Hepatocyte (in vitro differentiated cells): ENCODE results near the gene PRRT4. TPM values are rescaled to one million over a fixed set of nuclear protein-coding genes. Genes with fewer than 3 reads are reported as not detected.

ENCODE experiments used
- DNase-seq: peaks from one replicate; pipeline ENCODE4 v3.0.0-alpha.2; 2016; ENCODE audit warnings: low spot score
- H2AFZ ChIP-seq: fragments of 200-600 bp; sonication (generic); 2 replicates; pipeline ENCODE4 v1.6.0; 2016; ENCODE audit warnings: antibody characterized with exemption, mild to moderate bottlenecking
- H3K27ac ChIP-seq: fragments of 200-600 bp; sonication (generic); 2 replicates; pipeline ENCODE4 v1.5.1; 2016; ENCODE audit warnings: mild to moderate bottlenecking
- H3K27me3 ChIP-seq: fragments of 200-600 bp; sonication (generic); 2 replicates; pipeline ENCODE4 v1.6.1; 2016
- H3K36me3 ChIP-seq: fragments of 200-600 bp; sonication (generic); replicated peaks from 2 replicates; pipeline ENCODE4 v1.5.1; 2016; ENCODE audit warnings: low read depth; ENCODE audit not compliant: insufficient read depth
- H3K4me1 ChIP-seq: fragments of 200-600 bp; sonication (generic); 2 replicates; pipeline ENCODE4 v1.5.1; 2016; ENCODE audit warnings: mild to moderate bottlenecking, moderate library complexity; ENCODE audit not compliant: insufficient read depth
- H3K4me2 ChIP-seq: fragments of 200-600 bp; sonication (generic); 2 replicates; pipeline ENCODE4 v1.6.0; 2016
- H3K4me3 ChIP-seq: fragments of 200-600 bp; sonication (generic); 2 replicates; pipeline ENCODE4 v1.5.1; 2016; ENCODE audit warnings: mild to moderate bottlenecking
- H3K79me2 ChIP-seq: fragments of 200-600 bp; sonication (generic); 2 replicates; pipeline ENCODE4 v1.6.0; 2017; ENCODE audit warnings: mild to moderate bottlenecking
- H3K9me2 ChIP-seq: fragments of 200-600 bp; sonication (generic); replicated peaks from 2 replicates; pipeline ENCODE4 v1.6.0; 2017; ENCODE audit warnings: mild to moderate bottlenecking; ENCODE audit not compliant: insufficient read depth
- H3K9me3 ChIP-seq: fragments of 200-600 bp; sonication (generic); 2 replicates; pipeline ENCODE4 v1.5.1; 2016; ENCODE audit warnings: low read depth, mild to moderate bottlenecking
- H4K20me1 ChIP-seq: fragments of 200-600 bp; sonication (generic); 2 replicates; pipeline ENCODE4 v1.6.0; 2016; ENCODE audit warnings: mild to moderate bottlenecking; ENCODE audit not compliant: insufficient read depth, poor library complexity, severe bottlenecking
- CTCF ChIP-seq: fragments of 200-600 bp; sonication (generic); IDR thresholded peaks from 2 replicates; pipeline ENCODE4 v1.5.1; 2016; ENCODE audit warnings: antibody characterized with exemption, mild to moderate bottlenecking; ENCODE audit not compliant: poor library complexity
- EZH2 ChIP-seq: fragments of 200-600 bp; sonication (generic); IDR thresholded peaks from 2 replicates; pipeline ENCODE4 v1.6.1; 2016; ENCODE audit warnings: antibody characterized with exemption, mild to moderate bottlenecking, borderline replicate concordance
- EZH2phosphoT487 ChIP-seq: fragments of 200-600 bp; sonication (generic); IDR thresholded peaks from one replicate; pipeline ENCODE4 v1.6.1; 2018; ENCODE audit warnings: antibody characterized with exemption, mild to moderate bottlenecking, low read depth, moderate library complexity; ENCODE audit not compliant: unreplicated experiment, severe bottlenecking
- WGBS: methylation state at CpG from one replicate; pipeline ENCODE4 v1.1.6; 2016; ENCODE audit warnings: low lambda C conversion rate; ENCODE audit errors: missing lambda C conversion rate; 5-methylcytosine and 5-hydroxymethylcytosine counted together
- polyA plus RNA-seq: library from polyadenylated mRNA; unstranded; fragments of >200 nt; fragmentation: Nextera tagmentation; extraction: Ambion mirVana; gene quantifications from 2 replicates; pipeline ENCODE4 v1.2.1, GENCODE V29; 2016
- total RNA-seq: library from RNA; depleted of rRNA; stranded (reverse); fragments of >200 nt; gene quantifications from 2 replicates; pipeline ENCODE4 v1.2.3, GENCODE V29; 2014

Gene PRRT4
- total and polyA plus RNA-seq, 2 experiments from 2014 or later, result 2.2 to 4.1 TPM

- Histone ChIP-seq H2AFZ (no peak overlapping the region), H3K9me2 (no peaks in the 10 kb centered on the region), H3K27me3 (no peaks in the 10 kb centered on the region), H3K4me2 (no peak overlapping the region), H3K27ac (no peak overlapping the region), H3K9me3 (no peaks in the 10 kb centered on the region), H3K36me3 (no peaks in the 10 kb centered on the region), H3K4me1 (peaks cover 5% of the 10 kb centered on the region), H4K20me1 (peaks cover 4% of the 10 kb centered on the region), H3K79me2 (peaks cover 5% of the 10 kb centered on the region), H3K4me3 (no peak overlapping the region)
- TF ChIP-seq EZH2, result no peak
- TF ChIP-seq EZH2phosphoT487, result no peak
- no peak for TF ChIP-seq CTCF
- DNase-seq, result no peak
- WGBS, result 90% methylated on average over 7 of the region's 7 CpGs
Observed at GRCh38 chr7:128399991-128400390, 38.5 kb upstream of the PRRT4 start.

- H3K9me3 ChIP-seq, result no peaks in the 10 kb centered on the region
- H3K36me3 ChIP-seq, result no peaks in the 10 kb centered on the region
- WGBS, result 53% methylated on average over 6 of the region's 6 CpGs
- TF ChIP-seq EZH2phosphoT487 (no peak), EZH2 (no peak), CTCF (no peak)
- peaks cover 3% of the 10 kb centered on the region for H3K79me2 ChIP-seq
- no peak overlapping the region for H2AFZ ChIP-seq
- H3K27me3 ChIP-seq, result no peaks in the 10 kb centered on the region
- H3K4me3 ChIP-seq, result no peak overlapping the region
- no peak overlapping the region for H3K27ac ChIP-seq
- H3K4me1 ChIP-seq, result no peaks in the 10 kb centered on the region
- no peak overlapping the region for H3K4me2 ChIP-seq
- no peaks in the 10 kb centered on the region for H4K20me1 ChIP-seq
- no peak for DNase-seq
- H3K9me2 ChIP-seq, result no peaks in the 10 kb centered on the region
Observed at GRCh38 chr7:128398841-128399135, 37.3 kb upstream of the PRRT4 start.

GRCh38 chr7:128398016-128398840 is 36.7 kb upstream of the PRRT4 start:
- DNase-seq, result peak; percentile 69
- Histone ChIP-seq H4K20me1 (no peaks in the 10 kb centered on the region), H3K4me3 (no peak overlapping the region), H3K4me1 (no peaks in the 10 kb centered on the region), H2AFZ (no peak overlapping the region), H3K27me3 (no peaks in the 10 kb centered on the region), H3K27ac (no peak overlapping the region), H3K79me2 (no peaks in the 10 kb centered on the region), H3K36me3 (no peaks in the 10 kb centered on the region), H3K4me2 (no peak overlapping the region), H3K9me2 (no peaks in the 10 kb centered on the region), H3K9me3 (no peaks in the 10 kb centered on the region)
- TF ChIP-seq EZH2phosphoT487 (no peak), CTCF (peak; percentile 77)
- WGBS, result 79% methylated on average over 16 of the region's 16 CpGs

- Histone ChIP-seq H3K4me1 (no peaks in the 10 kb centered on the region), H3K4me2 (no peak overlapping the region), H3K79me2 (no peaks in the 10 kb centered on the region), H3K36me3 (no peaks in the 10 kb centered on the region), H3K27me3 (no peaks in the 10 kb centered on the region), H2AFZ (no peak overlapping the region), H4K20me1 (no peaks in the 10 kb centered on the region), H3K9me3 (no peaks in the 10 kb centered on the region), H3K9me2 (no peaks in the 10 kb centered on the region), H3K4me3 (no peak overlapping the region), H3K27ac (no peak overlapping the region)
- 98% methylated on average over 9 of the region's 11 CpGs for WGBS
- no peak for TF ChIP-seq CTCF
- no peak for TF ChIP-seq EZH2
- TF ChIP-seq EZH2phosphoT487, result no peak
- DNase-seq, result no peak
Observed at GRCh38 chr7:128396357-128396756, 34.9 kb upstream of the PRRT4 start.
